Stimulated activated CD8-positive, alpha-beta memory T cell treated with anti-CD3 and anti-CD28 coated beads, Interleukin-7, amount 100 ng/mL, for 24 hours (primary cell): ENCODE results near the gene ADORA2B.

ENCODE experiments used
- DNase-seq: peaks from one replicate; pipeline ENCODE4 v3.0.0-alpha.2; 2020; ENCODE audit warnings: low read depth

ADORA2B gene

GRCh38 chr17:15996322-15996721, 51.4 kb downstream of the ADORA2B start:
- no peak for DNase-seq

GRCh38 chr17:15998031-15998562, 53.2 kb downstream of the ADORA2B start:
- DNase-seq: no peak

- DNase-seq: peak; percentile 88
Observed at GRCh38 chr17:15999141-15999973, 54.4 kb downstream of the ADORA2B start, which contains the start of the genes TTC19 and ZSWIM7. Gene TTC19, plus strand, starts transcription at chr17:15999824. Its CDS starts 25 bp downstream, at chr17:15999849. Gene ZSWIM7, minus strand, starts transcription at chr17:15999704. Its CDS starts 110 bp downstream, at chr17:15999594.

- no peak for DNase-seq
Observed at GRCh38 chr17:15999974-16000827, 55.3 kb downstream of the ADORA2B start.

- DNase-seq: no peak
Observed at GRCh38 chr17:16001226-16001897, 56.4 kb downstream of the ADORA2B start.

- no peak for DNase-seq
Observed at GRCh38 chr17:16002708-16003260, 57.9 kb downstream of the ADORA2B start.

- no peak for DNase-seq
Observed at GRCh38 chr17:16003841-16004240, 58.9 kb downstream of the ADORA2B start.

GRCh38 chr17:16005636-16006035, 60.7 kb downstream of the ADORA2B start:
- no peak for DNase-seq

GRCh38 chr17:16007439-16007838, 62.5 kb downstream of the ADORA2B start:
- no peak for DNase-seq

- no peak for DNase-seq
Observed at GRCh38 chr17:16013943-16014407, 69.0 kb downstream of the ADORA2B start.

GRCh38 chr17:16019347-16019746, 74.4 kb downstream of the ADORA2B start:
- DNase-seq: no peak

- DNase-seq: no peak
Observed at GRCh38 chr17:16023881-16024280, 79.0 kb downstream of the ADORA2B start.

- no peak for DNase-seq
Observed at GRCh38 chr17:16025202-16025601, 80.3 kb downstream of the ADORA2B start.
